GM19043 (cell line): ENCODE data around the gene FAM13A.
"Not testable (repeated sequence)": the region's sequence is repeated elsewhere in the genome, so short reads cannot be mapped to it uniquely, and the experiment has no call there.

Source experiments
- ATAC-seq: cut with Tn5 transposase; IDR thresholded peaks from one replicate; pipeline ENCODE4 v1.9.1; 2021; ENCODE audit warnings: low read depth; ENCODE audit not compliant: unreplicated experiment

The FAM13A gene

DNA sequence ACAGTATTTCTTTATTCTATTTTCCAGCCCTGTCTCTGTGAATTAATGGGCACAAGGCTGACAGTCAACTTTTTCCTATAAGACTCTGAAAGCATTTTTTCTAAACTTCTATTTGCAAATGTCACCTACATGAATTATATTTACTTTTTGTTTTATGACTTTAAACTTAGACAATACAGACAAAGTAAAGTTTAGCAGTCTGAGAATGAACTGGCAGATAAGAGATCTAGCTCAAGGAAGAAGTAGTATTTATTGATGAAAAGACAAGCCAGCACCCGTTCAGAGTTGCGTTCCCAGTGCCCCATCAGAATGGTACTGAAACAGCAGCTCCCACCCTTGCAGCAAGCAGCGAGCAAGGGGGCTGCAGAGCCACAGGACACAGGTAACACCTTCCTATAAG is 148.5 kb downstream of the FAM13A start:
- no peak for ATAC-seq

DNA sequence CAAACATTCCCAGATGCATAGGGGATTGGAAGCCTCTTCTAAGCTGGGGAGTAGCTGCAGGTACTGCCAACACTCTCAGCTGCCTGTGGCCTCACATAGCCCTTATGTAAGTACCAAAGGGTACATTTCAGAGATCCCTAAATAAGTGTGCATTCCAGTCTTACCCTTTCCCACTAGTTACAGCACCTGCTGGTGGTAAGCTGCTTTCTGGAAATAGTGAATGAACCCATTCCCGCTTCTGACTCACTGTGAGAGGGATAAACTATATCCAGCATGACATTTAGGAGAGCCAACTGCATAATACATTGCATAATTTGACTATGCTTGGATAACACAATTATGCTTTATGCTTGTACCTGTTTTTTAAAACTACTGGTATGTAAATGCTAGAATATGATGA is 149.0 kb downstream of the FAM13A start:
- no peak for ATAC-seq

DNA sequence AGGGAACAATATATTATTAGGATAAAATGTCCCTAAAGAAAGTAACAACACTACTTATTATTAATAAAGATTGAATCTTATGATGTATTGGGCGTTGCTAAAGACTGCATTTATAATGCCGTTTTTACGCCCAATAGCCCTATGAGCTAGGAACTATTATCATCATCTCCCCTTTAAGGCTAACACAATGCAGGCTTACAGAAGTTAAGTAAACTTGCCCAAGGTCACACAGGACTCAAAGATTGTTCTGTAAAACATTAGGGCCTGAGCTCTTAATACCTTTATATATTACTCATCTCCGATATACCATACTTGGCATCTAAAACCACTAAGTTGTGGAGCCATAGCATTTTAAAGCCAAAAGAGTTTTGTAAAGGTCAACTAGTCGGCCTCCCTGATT is 149.5 kb downstream of the FAM13A start:
- ATAC-seq: no peak

DNA sequence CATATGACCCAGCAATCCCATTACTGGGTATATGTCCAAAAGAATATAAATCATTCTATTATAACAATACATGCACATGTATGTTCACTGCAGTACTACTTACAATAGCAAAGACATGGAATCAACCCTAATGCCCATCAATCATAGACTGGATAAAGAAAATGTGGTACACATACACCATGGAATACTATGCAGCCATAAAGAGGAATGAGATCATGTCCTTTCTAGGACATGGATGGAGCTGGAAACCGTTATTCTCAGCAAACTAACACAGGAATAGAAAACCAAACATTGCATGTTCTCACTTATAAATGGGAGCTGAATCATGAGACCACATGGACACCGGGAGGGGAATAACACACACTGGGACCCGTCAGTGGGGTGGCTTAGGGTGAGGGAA is 152.7 kb downstream of the FAM13A start:
- not testable (repeated sequence) for ATAC-seq

DNA sequence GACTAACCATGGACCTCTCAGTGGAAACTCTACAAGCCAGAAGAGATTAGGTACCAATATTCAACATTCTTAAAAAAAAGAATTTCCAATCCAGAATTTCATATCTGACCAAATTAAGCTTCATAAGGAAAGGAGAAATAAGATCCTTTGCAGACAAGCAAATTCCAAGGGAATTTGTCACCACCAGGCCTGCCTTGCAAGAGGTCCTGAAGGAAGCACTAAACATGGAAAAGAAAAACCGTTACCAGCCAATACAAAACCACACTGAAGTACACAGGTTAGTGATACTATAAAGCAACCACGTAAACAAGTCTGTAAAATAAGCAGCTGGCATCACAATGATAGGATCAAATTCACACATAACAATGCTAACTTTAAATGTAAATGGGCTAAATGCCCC is 156.6 kb downstream of the FAM13A start:
- no peak for ATAC-seq

DNA sequence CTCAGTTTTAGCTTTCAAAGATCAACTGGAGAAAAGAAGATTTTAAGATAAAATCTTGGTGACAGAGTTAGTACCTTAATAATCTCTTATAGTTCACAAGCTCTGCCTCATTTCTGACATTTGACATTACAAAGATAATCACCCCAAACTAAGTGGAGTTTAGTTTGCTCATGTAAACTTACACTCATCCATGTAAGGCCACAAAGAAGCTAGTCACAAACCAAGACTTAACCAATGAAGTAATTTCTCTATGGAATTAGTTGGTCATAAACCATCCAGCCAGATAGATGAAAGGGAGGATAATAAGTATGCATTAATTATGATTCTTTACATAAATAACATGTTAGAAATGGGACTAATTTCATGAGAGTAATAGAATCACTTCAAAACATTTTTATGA is 159.2 kb downstream of the FAM13A start:
- ATAC-seq: no peak

DNA sequence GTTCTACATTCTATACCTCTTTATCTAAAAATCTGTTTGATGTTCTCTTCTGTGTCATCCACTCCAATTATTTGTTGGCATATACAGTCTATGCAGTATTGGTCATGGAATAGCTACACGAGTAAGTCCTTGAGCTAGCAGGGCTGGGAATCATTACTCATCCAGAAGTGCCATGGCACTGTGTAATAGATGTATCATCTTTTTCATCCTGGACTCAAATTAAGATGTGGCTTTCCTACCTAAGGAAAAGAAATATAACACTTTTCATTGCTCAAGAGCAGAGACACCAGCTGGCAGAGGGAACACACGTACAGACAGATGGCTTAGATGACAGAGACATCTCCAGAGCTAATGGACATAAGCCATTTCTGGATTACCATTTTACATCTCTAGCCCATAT is 159.8 kb downstream of the FAM13A start:
- no peak for ATAC-seq

DNA sequence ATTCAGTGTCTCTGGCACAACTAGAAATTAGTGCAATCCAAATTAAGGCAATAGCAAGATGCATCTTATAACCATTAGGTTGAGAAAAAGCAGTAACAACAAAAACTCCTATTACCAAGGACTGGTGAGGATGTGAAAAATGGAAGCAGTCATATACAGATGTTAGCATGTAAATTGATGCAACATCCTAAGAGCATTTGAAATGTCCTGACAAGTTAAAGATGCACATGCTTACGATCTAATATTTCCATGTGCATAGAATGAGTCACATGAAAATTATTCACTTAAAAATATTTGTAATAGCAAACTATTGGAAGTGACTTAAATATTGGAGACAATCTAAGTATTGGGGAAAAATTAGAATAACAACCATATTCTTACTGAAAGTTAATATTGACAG is 163.0 kb downstream of the FAM13A start:
- no peak for ATAC-seq

DNA sequence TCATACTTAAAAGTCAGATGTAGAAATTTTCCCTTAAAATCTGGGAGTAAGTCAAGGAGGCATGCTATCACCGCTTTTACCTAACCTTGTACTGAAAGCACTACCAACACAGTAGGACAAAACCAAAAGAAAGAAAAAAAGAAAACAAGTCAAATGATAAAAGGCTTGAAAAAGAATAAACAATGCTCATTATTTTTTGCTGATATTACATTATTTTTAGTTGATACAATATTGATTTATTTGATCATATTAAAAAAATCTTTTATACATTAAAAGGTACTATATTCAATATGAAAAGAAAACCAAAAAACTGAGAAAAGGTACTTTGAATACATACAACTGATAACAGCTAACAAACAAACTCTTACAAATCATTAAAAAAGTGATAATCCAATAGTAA is 164.3 kb downstream of the FAM13A start:
- ATAC-seq: no peak

DNA sequence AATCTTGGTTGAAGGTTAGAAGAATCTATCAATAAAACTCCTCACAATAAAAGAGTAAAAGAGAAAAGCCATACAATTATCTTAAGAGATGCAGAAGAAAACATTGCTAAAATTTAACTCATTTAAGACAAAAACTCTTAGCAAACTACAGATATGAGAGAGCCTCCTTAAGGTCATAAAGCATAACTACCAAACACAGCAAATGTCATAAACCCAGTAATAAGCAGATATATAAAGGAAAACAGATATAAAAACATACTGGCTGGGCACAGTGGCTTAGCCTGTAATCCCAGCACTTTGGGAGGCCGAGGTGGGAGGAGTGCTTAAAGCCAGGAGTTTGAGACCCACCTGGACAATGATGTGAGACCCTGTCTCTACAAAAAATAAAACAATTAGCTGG is 165.3 kb downstream of the FAM13A start:
- ATAC-seq: no peak

DNA sequence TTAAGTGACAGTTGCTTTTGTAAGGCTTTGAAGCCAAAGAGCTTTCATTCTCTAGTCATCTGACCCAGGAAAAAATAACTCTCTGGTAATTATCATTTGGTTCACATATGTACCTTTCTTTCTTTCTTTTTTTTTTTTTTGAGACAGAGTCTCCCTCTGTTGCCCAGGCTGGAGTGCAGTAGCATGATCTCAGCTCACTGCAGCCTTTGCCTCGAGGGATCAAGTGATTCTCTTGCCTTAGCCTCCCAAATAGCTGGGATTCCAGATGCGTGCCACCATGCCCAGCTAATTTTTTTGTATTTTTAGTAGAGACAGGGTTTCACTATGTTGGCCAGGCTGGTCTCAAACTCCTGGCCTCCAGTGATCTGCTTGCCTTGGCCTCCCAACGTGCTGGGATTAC is 169.6 kb downstream of the FAM13A start:
- ATAC-seq: not testable (repeated sequence)

DNA sequence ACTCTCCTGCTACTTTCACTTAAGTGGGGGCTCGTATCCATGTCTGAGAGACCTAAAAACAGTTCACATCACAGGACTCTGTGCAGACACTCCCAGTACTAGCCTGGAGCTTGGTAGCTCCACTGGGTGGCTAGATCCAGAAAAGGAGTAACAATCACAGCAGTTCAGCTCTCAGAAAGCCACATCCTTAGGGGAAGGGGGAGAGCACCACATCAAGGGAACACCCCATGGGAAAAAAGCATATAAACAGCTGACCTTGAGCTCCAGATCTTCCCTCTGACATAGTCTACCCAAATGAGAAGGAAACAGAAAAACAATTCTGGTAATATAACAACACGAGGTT is 175.8 kb downstream of the FAM13A start:
- ATAC-seq: no peak

DNA sequence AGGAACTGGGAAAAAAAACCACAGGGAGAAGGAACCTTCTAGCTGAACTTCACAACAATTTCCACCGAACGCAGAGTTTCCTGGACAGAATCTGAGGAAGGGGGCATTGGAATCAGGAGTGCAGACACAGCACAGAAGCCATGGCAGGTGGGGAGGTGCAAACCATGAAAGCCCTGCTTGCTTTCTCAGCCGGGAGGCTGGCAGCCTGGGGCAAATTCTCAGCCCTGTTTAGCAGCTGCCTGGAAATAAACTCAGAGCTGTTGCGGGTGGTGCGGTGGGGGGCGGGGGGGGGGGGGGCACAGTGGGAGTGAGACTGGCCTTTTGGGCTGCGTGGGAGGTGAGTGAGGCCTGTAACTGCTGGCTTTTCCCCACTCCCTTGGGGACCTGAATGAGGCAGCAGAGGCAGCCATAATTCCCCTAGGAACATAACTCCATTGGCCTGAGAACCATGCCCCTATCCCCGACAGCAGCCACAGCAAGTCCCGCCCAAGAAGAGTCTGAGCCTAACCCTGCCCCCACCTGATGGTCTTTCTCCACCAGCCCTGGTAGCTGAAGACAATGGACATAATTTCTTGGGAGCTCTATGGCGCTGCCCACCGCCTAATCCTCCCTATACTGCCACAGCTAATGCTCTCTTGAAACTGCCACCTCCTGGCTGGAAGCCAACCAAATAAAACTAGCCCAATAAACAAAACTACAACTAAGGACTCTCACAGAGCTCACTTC is 176.3 kb downstream of the FAM13A start:
- ATAC-seq: no peak

DNA sequence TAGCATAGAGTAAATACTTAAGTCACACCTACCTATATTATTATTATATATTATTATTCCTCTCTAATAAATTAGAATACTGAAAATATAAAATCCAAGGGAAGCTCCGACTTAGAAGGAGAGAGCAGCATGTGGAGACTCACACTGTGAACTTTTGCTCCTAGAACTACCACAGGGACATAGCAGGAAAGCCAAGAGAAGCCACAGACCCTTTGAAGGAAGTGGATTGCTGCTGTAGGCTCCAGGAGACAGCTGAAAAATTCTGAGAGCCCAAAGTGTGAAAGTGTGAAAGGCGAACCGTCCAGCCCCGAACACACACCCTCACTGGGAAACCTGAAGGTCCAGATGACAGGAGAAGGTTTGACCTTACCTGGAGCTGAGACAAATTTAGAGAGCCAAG is 177.0 kb downstream of the FAM13A start:
- no peak for ATAC-seq

DNA sequence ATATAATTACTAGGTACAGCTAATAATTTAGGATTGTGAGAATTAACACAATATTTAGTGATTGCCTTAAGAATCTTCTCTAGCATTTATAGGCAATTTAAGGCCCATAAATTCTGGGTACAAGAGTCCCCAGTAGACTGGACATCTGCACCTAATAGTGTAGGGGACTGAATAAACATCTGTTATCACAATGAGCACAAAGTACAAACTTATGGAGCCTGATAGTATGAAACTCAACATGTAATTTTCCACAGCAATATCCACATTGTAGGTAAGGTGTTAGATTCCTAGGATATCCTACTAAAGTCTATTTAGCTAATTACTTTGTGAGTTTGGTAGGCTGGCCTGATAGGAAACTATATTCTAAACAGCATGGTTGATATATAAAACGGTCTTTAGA is 178.3 kb downstream of the FAM13A start:
- no peak for ATAC-seq

DNA sequence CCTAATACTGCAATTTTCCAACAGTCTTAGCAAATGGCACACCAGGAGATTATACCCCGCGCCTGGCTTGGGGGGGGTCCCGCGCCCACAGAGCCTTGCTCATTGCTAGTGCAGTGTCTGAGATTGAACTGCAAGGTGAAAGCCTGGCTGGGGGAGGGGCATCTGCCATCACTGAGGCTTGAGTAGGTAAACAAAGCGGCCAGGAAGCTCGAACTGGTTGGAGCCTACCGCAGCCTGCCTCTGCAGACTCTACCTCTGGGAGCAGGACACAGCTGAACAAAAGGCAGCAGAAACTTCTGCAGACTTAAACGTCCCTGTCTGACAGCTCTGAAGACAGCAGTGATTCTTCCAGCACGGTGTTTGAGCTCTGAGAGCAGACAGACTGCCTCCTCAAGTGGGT is 186.6 kb downstream of the FAM13A start:
- ATAC-seq: no peak

DNA sequence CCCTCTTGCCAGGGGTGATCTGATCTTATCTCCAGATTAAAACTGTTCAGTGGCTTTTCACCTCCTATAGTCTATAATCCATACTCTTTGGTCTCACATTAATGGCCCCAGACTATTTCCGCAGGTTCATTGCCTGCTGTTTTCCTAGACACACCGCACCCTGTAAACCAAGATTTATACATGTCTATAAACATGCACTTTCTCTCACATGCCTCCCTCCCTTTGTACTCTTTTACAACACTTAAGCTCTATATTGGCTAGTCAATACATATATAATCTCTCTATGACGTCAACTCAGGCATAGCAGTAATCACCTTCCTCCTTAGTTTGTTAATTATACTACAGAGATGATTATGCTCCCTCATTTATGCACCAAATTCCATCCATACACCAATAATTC is 188.5 kb downstream of the FAM13A start:
- no peak for ATAC-seq

DNA sequence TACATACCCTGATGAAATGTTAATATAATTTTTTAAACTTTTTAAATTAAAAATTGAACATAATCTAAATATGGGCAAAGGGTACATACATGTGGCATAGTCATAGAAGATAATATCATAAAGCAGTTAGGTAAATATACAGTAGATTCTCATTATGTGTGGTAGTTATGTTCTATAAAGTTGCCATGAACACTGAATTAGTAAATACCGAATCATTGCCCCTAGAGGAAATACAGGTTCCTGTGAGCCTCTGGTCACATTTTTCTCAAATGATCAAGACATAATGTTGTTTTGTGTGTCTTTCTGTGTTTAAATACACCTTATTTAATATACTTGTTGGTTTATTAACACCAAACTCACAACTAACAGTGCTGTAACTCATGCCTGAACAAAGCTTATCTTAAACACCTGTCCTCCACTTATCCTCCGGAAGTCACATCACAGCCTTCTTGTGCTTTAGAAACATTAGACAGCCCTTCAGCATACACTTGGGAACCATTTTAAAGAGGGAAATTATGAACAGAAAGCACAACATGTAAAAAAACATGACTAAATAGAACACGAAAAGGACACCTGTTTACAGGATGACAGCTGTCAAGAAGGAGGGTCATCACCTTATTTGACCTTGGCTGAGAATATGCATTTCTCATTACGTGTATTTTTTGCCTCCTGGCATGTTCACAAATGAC is 190.0 kb downstream of the FAM13A start:
- ATAC-seq: no peak

DNA sequence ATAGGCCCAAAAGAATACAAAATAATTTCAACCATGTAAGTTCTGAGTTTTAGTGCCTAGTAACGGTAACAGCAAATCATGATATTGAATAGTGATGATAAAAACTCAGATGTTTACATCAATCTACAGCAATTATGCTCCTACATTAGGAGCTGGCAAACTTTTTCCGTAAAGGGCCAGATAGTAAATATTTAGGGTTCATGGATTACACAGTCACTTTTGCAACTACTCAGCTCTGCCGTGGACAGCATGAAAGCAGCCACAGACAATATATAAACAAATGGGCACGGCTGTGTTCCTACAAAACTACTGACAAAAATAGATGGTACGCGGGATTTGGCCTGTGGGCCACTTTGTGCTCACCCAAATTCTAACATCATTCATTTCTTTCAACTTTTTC is 191.5 kb downstream of the FAM13A start:
- no peak for ATAC-seq

DNA sequence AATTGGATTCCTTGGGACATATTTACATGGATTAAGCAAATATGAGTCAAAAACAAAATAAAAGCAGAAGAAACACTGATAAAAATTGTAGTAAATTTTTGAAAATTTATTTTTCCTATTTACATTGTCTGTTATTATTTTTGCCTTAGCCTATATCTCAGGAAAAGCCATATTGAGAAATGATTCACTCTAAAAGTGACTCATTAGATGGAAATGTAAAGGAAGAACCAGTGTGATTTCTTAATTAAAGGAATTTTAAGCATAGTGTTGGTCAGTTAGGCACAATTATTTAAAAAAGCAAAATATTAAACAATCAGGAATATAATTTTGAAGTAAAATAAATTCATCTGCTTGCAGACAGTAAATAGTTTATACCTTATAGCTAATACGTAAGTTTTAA is 191.9 kb downstream of the FAM13A start:
- no peak for ATAC-seq

DNA sequence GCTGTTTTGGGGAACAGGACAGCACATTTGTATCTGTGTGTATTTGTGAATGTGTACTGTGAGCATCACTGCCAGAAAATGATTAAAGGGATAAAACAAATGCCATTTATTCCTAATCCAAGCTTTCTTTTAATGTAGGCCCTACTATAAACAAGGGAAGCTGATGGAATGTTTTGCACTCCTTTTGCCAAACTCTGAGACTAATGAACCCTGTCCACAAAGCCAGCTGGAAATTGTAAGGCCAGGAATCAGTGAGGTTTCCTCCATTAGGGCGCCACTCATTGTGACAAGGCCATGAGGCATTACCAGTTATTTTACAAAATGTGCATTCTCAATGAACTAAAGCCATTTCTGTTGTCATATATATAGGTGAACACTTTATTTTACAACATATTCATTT is 196.4 kb downstream of the FAM13A start:
- ATAC-seq: no peak

DNA sequence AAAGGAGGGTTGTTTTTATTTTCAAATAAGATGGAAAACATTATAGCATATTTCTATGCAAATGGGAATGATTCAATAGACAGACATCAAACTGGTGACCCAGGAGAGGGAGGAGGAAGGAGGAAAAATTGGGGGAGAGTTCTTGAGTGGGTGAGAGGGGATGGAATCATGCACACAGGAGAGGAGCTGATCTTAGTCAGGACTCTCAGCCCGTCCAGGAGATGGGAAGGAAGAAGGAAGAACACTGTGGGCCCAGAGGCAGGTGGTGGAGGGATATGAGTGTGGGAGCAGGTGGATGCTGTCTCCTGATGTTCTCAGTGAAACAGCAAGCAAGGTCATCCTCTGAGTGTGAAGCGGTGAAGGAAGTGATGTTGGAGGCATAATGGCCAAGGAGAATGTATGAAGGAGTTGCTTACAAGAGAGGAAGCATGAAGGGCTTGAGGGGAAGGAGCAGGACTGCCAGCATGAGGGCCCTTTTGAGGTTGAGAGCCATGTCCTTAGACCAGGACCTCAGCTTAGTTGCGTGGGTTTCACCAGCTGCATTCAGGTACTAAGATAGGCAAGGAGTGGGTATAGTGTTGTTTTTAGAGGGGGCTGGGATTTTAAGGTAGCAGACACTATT is 197.7 kb downstream of the FAM13A start:
- ATAC-seq: peak; percentile 28
